Measurements from ENCODE around the gene ABCA13. TPM values are rescaled to one million over a fixed set of nuclear protein-coding genes. Genes with fewer than 3 reads are reported as not detected.
A peak's percentile ranks its signal among the peaks of the same experiment; 100 is the strongest.

The ABCA13 gene
- polyA plus RNA-seq, 3 donors = 0.10 to 0.41 (median 0.37) TPM

DNA sequence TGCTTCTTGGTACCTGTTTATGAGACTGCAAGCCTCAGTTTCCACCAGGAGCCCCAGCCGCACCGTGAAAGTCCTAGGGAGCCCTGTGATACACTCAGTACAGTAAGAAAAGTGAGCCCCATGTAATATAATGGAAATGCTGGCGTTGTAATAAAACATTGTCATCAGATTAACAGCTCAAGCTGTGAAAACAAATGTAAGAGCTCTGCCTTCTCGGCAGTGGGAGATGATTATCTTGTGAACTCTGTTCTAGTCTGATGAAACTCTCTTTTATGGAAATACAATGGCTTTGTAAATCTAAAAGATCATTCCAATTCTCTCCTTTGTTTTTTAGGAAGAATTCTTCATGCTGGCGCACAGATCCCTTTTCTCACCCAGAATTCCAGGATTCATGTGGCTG lies 299.9 kb downstream of the ABCA13 start:
- peak overlapping the region in 1 of 3 experiments; percentile 22 for H3K4me3 ChIP-seq (replicated peaks in 1 of 3; ENCODE audit: low read depth in 2 of 3, low read length in 3 of 3)
- H3K4me2 ChIP-seq (replicated peaks; ENCODE audit: extremely low read depth, low read length, poor library complexity, severe bottlenecking) = peak overlapping the region; percentile 15
- Mint-ChIP-seq H3K36me3 (peaks cover 0 to 3% of the 10 kb centered on the region in 2 donors), H3K27me3 (ENCODE audit: low read depth in 3 of 3) (no peaks in the 10 kb centered on the region), H3K4me3 (no peak overlapping the region), H3K27ac (peak overlapping the region in 3 of 7 donors; percentile 64 to 80 (median 72)), H3K4me1 (peaks cover 16% of the 10 kb centered on the region), H3K9me3 (peaks cover 0 to 4% (median 3%) of the 10 kb centered on the region in 7 donors)
- peak overlapping the region; percentile 23 for H3K9ac ChIP-seq (ENCODE audit: insufficient read depth, low read length, poor library complexity, severe bottlenecking)
- intact Hi-C loops (cut with micrococcal nuclease) = no loop called here
- TF ChIP-seq, protein P1, sequence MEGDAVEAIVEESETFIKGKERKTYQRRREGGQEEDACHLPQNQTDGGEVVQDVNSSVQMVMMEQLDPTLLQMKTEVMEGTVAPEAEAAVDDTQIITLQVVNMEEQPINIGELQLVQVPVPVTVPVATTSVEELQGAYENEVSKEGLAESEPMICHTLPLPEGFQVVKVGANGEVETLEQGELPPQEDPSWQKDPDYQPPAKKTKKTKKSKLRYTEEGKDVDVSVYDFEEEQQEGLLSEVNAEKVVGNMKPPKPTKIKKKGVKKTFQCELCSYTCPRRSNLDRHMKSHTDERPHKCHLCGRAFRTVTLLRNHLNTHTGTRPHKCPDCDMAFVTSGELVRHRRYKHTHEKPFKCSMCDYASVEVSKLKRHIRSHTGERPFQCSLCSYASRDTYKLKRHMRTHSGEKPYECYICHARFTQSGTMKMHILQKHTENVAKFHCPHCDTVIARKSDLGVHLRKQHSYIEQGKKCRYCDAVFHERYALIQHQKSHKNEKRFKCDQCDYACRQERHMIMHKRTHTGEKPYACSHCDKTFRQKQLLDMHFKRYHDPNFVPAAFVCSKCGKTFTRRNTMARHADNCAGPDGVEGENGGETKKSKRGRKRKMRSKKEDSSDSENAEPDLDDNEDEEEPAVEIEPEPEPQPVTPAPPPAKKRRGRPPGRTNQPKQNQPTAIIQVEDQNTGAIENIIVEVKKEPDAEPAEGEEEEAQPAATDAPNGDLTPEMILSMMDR (IDR thresholded peaks at IDR 0.05) = no peak
- H2AFZ ChIP-seq (ENCODE audit: insufficient read depth, low read depth, low read length, poor library complexity, severe bottlenecking) = peak overlapping the region; percentile 18
- H3K27ac ChIP-seq (ENCODE audit: low read depth in 1 of 2, low read length in 2 of 2) = peak overlapping the region; percentile 31 to 60
- 50% methylated on average over 1 of the region's 5 CpGs for WGBS (ENCODE audit: insufficient coverage)
- no peaks in the 10 kb centered on the region for H3K79me2 ChIP-seq (ENCODE audit: insufficient read depth, low read length)
- H3K4me1 ChIP-seq (ENCODE audit: control insufficient read depth in 1 of 2, insufficient read depth in 2 of 2, low read length in 2 of 2) = peaks cover 10 to 13% of the 10 kb centered on the region in 2 donors
- no peaks in the 10 kb centered on the region for H3K27me3 ChIP-seq (ENCODE audit: control insufficient read depth in 2 of 2, insufficient read depth in 2 of 2, low read length in 2 of 2)
- DNase-seq = no peak
- no peaks in the 10 kb centered on the region for H3K36me3 ChIP-seq (replicated peaks in 1 of 2; ENCODE audit: control insufficient read depth in 1 of 2, insufficient read depth in 2 of 2, low read length in 2 of 2)
- no peaks in the 10 kb centered on the region for H4K20me1 ChIP-seq (ENCODE audit: insufficient read depth, low read length)
- no peaks in the 10 kb centered on the region for H3K9me3 ChIP-seq (replicated peaks in 1 of 2; ENCODE audit: control insufficient read depth in 1 of 2, insufficient read depth in 1 of 2, low read length in 2 of 2)

DNA sequence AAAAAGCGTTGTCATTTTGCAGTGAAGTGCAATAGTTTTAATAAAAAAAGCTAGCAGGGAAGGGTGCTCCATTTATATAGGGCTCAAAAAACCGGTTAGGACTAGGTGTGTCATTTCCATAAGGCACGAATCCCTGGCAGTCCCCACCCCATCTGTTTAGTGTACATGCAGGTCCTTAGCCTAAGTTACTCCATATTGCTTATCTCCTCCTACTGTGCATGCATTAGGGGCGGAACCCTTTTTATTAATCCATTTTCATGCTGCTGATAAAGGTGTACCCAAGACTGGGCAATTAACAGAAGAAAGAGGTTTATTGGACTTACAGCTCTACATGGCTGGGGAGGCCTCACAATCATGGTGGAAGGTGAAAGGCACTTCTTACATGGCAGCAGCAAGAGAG lies 301.4 kb downstream of the ABCA13 start:
- no peak overlapping the region for H3K27ac Mint-ChIP-seq
- Histone ChIP-seq H3K4me1 (ENCODE audit: control insufficient read depth in 1 of 2, insufficient read depth in 2 of 2, low read length in 2 of 2) (peaks cover 10 to 13% of the 10 kb centered on the region in 2 donors), H3K4me2 (replicated peaks; ENCODE audit: extremely low read depth, low read length, poor library complexity, severe bottlenecking) (no peak overlapping the region), H2AFZ (ENCODE audit: insufficient read depth, low read depth, low read length, poor library complexity, severe bottlenecking) (no peak overlapping the region), H3K36me3 (replicated peaks in 1 of 2; ENCODE audit: control insufficient read depth in 1 of 2, insufficient read depth in 2 of 2, low read length in 2 of 2) (no peaks in the 10 kb centered on the region), H3K9me3 (replicated peaks in 1 of 2; ENCODE audit: control insufficient read depth in 1 of 2, insufficient read depth in 1 of 2, low read length in 2 of 2) (no peaks in the 10 kb centered on the region), H3K27ac (ENCODE audit: low read depth in 1 of 2, low read length in 2 of 2) (no peak overlapping the region), H3K79me2 (ENCODE audit: insufficient read depth, low read length) (no peaks in the 10 kb centered on the region), H4K20me1 (ENCODE audit: insufficient read depth, low read length) (no peaks in the 10 kb centered on the region), H3K4me3 (replicated peaks in 1 of 3; ENCODE audit: low read depth in 2 of 3, low read length in 3 of 3) (no peak overlapping the region), H3K9ac (ENCODE audit: insufficient read depth, low read length, poor library complexity, severe bottlenecking) (no peak overlapping the region), H3K27me3 (ENCODE audit: control insufficient read depth in 2 of 2, insufficient read depth in 2 of 2, low read length in 2 of 2) (no peaks in the 10 kb centered on the region)
- peaks cover 0 to 8% (median 3%) of the 10 kb centered on the region in 7 donors for H3K9me3 Mint-ChIP-seq
- peaks cover 16% of the 10 kb centered on the region for H3K4me1 Mint-ChIP-seq
- DNase-seq = no peak
- TF ChIP-seq, protein P1 (IDR thresholded peaks at IDR 0.05) = no peak
- intact Hi-C loops (cut with micrococcal nuclease) = no loop called here
- peaks cover 5 to 8% of the 10 kb centered on the region in 2 donors for H3K36me3 Mint-ChIP-seq
- whole genome bisulfite sequencing (ENCODE audit: insufficient coverage) = 100% methylated on average over 1 of the region's 4 CpGs
- H3K27me3 Mint-ChIP-seq (ENCODE audit: low read depth in 3 of 3) = no peaks in the 10 kb centered on the region
- no peak overlapping the region for H3K4me3 Mint-ChIP-seq
